IPS-11a (cell line): ENCODE data around the gene NOX3.
"Not testable (repeated sequence)": the region's sequence is repeated elsewhere in the genome, so short reads cannot be mapped to it uniquely, and the experiment has no call there.

Source experiments
- H3K4me3 ChIP-seq: one replicate; pipeline ENCODE4 v1.5.1; 2013; ENCODE audit warnings: low read depth, low read length, control low read depth

NOX3 gene

DNA sequence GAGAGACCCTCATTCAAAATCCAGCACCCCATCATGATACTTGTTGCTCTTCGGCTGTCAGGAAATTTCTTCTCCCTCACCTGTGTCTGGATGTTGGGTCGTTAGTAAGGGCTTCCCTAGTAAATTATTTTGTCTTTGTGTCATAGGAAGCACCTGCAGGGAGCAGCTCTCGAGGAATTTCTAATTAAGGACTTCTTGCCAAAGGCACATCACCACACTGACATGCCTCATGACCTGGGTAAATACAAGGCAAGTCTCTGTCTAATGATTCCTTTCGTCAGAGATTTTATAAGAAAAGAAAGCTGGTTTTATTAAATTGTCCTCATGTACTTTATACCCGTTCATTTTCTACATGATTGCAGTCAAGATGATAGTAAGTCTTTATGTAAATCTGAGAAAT is at the start of gene NOX3:
NOX3 (minus strand) TSS at position 74 of the 400 bp plus-strand sequence; CDS start at position 35, 39 bp downstream.
- no peak within 1 kb of the TSS for H3K4me3 ChIP-seq

- no peak overlapping the region for H3K4me3 ChIP-seq
These were observed 49.4 kb upstream of the NOX3 start for GRCh38 chr6:155504848-155505607.

DNA sequence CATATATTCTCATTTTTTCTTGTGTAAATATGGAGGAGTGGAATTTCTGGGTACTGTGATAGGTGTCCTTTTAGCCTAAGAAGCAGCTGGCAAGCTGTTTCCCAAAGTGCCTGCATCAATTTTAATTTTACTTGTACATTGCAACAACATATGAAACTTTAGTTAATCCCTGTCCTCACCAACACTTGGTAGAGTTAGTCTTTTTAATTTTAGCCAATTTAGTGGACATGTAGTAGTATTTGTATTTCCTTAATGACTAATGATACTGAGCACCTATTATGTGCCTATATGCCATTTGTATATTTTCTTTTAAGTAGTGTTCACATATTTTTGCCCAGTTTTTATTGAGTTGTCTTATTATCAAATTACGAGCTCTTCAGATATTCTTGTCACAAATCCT is 46.8 kb upstream of the NOX3 start:
- H3K4me3 ChIP-seq = no peak overlapping the region

DNA sequence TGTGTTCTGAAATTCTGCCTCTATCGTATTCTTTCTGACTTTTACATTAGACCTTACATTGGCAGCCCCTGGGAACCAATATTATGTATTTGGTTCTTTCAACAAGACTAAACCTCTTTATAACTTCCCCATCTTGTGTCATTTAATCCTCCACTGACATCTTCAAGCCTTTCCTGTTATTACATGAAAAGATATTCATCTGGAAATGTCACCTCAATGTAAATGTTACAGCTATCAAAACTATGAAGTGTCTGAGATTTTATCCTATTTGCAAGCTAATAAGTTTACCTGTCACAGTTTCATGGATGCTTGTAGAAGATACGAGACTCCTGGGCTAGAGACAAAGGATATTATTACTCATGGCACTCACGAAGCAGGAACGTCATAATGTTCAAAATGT is 43.9 kb upstream of the NOX3 start:
- no peak overlapping the region for H3K4me3 ChIP-seq

- no peak overlapping the region for H3K4me3 ChIP-seq
These were observed 42.7 kb upstream of the NOX3 start for GRCh38 chr6:155498370-155498769.

- no peak overlapping the region for H3K4me3 ChIP-seq
These were observed 41.6 kb upstream of the NOX3 start for GRCh38 chr6:155497273-155497672.

DNA sequence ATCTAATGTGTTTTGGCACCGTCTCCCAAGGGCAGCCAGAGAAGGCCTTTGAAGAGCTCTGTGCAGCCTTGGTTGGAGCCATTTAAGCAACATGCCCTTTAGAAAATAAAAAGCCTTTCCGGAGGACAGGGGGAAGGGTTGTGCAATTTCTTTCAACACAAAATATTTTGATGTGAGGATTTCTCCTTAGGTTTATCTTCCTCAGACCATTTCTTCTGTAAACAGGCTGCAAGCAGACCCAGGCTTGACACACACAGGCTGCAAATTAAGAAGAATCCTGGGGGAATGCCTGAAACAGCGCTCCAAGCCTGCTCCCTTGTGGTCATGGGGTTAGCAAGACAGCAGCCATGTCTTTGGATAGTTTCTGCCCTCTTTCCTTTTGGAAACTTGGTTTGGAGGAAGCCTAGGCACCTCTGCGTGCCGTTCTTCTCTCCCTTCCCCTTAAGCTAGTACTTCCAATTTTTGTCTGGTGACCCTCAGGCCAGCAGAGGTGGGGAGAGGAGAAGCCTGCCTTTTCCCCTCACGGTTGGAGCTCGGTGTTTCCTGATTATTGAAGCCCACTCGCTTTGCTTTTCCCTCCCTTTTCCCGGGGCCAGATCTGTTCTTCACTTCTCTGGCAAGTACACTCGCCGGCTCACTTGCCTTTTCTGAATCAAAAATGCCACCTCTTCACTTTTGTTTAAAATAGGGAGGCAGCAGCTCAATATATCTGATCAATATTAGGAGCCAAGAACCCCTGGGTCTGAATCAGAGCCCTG is 39.6 kb upstream of the NOX3 start:
- no peak overlapping the region for H3K4me3 ChIP-seq

DNA sequence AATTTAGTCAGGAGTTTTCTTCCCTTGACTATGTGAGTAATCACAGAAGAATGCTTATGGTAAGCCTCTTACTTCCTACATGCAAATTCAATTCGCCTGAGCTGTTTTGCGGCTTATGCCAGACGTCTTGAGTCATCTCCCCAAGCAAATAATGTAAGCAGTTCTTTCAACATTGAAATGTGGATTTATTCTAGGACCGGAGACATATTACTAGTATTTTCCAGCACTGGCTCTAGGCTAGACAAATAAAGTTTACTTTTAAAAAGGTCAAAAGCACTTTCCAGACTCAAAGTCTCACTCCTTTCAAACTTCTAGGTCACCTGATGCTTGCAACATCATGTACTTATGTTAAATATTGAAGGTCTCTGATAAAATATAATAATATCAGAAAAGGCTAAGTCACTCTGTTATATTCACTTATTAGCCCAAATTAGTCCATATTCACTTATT is 38.1 kb upstream of the NOX3 start:
- no peak overlapping the region for H3K4me3 ChIP-seq

GRCh38 chr6:155493026-155493693 is 37.5 kb upstream of the NOX3 start:
- H3K4me3 ChIP-seq = no peak overlapping the region

DNA sequence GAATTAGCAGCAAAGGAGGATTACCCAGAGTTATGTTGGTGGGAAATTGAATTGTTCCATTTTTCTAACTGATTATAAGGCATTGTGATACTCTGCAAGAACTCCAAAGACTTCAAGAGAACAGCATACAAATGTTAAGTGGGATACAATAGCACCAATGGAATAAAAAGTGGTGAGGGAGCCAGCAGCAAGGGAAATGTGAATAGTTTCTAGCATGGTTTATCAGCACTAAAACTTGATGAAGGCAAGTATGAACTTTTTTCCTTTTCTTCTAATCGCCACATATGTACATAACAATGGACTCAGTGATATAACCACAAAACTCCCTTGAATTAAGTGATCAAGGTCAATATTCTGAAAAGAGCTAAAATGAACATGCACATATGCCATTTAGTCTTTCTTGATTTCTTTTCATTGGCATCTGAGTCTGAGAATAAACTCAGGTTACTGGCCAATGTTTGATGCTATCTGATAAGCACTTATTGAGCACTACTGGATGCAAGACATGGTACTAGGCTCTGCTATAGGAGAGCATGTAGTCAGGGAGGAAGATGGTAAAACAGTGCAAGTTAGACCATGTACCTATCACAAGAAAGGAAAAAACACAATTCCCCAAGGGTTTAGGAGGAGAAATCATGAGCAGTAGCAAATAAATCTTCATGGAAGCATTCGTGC is 36.6 kb upstream of the NOX3 start:
- H3K4me3 ChIP-seq = no peak overlapping the region

- H3K4me3 ChIP-seq = no peak overlapping the region
These were observed 35.8 kb upstream of the NOX3 start for GRCh38 chr6:155491421-155491820.

DNA sequence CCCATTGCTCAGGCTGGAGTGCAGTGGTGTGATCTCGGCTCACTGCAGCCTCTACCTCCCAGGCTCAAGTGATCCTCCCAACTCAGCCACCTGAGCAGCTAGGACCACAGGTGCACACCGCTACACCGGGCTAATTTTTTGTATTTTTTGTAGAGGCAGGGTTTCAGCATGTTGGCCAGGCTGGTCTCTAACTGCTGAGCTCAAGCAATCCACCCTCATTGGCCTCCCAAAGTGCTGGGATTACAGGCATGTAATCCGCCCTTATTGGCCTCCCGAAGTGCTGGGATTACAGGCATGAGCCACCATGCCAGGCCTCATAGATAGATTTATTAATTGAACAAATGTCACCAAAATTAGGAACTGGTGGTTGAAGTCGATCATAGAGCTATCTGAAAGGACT is 32.6 kb upstream of the NOX3 start:
- not testable (repeated sequence) for H3K4me3 ChIP-seq

DNA sequence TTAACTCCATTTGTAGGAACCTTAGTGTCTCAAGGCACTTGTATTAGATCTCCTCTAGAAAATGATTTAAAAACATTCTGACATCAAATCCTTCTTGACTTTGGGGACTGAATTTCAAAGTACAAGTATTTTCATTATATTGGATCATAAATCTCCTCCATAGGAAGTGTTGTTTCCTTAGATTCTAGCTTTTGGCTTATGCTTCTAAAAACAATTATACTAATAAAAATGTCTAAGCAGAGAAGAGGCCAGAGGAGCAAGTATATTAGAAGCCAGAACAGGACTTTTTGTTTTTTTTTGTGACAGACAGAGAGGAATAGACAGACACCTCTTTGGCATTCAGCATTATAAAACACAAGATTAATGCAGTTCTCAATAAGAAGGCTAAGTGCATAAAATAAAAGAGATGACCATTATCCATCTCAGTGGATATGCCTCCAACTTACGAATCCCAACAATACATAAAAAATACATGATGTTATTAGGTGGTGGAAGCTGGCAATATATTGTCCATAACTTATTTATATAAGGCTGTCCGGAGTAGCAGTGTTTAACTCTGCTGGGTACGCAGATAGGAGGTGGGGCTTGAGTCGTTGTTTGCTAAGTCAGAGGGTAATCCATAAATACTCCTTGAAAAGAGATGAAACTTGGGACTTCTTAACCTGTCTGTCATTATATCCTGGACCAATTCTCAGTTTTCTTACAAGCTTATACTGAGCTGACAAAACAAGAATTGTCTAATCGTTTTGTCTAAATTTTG is 31.9 kb upstream of the NOX3 start:
- no peak overlapping the region for H3K4me3 ChIP-seq

GRCh38 chr6:155486721-155487294 is 31.2 kb upstream of the NOX3 start:
- H3K4me3 ChIP-seq = no peak overlapping the region

GRCh38 chr6:155485756-155486155 is 30.1 kb upstream of the NOX3 start:
- no peak overlapping the region for H3K4me3 ChIP-seq

GRCh38 chr6:155483858-155484257 is 28.2 kb upstream of the NOX3 start:
- H3K4me3 ChIP-seq = no peak overlapping the region

DNA sequence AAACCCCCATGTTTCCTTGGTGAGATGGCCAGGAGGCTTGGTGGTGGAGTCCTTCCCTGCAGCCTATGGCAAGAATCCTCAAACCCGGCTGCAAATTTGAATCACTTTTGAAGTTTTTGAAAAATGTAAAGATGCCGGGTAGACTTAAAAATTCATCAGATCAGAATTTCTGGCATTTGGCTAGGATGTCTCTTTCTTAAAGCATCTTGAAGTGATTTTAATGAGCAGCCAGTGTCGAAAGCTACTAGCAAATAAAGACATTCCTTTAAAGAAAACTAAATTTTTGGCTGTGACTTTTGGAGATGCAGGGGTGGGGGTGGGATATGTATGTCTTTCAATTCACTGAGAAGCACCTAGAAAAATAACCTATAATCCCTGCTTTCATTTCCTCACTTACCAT is 25.6 kb upstream of the NOX3 start:
- no peak overlapping the region for H3K4me3 ChIP-seq

GRCh38 chr6:155473741-155474140 is 18.1 kb upstream of the NOX3 start:
- H3K4me3 ChIP-seq = no peak overlapping the region

DNA sequence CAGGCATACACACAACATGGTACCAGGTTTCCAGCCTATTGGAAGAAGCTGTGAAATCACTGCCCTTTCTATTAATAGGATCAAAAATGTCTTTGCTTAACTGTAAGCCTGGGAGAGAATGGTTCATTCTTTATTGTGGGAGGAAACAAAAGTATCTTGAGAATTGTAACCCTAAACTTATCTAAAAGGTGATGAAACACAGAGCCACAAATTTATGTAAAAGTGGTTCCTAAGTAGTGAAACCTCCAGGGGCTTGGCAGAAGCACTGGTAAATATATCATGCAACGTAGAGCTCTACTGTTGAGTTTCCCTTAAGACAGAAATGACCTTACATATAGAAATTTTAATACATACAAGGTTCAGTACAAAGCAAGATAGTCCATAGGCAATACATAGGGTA is 17.2 kb upstream of the NOX3 start:
- no peak overlapping the region for H3K4me3 ChIP-seq

DNA sequence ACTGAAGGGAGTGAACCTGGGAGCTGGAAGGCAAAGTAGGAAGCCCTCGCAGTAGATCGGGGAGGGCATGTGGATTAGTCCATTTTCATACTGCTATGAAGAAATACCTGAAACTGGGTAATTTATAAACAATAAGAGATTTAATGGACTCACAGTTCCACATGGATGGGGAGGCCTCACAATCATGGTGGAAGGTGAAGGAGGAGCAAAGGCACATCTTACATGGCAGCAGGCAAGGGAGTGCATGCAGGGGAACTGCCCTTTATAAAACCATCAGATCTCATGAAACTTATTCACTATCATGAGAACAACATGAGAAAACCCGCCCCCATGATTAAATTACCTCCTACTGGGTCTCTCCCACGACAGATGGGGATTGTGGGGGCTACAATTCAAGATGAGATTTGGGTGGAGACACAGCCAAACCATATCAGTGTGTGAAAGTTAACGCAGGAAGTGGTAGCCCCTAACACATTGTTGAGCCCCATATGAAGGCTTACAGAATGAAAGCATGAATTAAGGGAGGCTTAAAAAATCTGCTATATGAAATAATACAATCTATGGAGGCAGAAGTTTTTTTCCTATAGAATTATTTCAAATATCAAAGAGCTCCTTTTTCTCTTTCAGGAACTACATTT is 15.5 kb upstream of the NOX3 start:
- H3K4me3 ChIP-seq = not testable (repeated sequence)
